BLaER1 treated with 17β-estradiol and CSF1 and Interleukin-3, amounts not matched to agents 10 nM and 100 nM (cell line): Measurements from ENCODE around the gene ANKS1A.
A peak's percentile ranks its signal among the peaks of the same experiment; 100 is the strongest.

ENCODE experiments used
- H3K27ac ChIP-seq, 11 experiments: shearing (Covaris generic); formaldehyde crosslinking; 2 replicates each; pipeline ENCODE4 v1.8.1; 2022
- H3K27me3 ChIP-seq, 11 experiments: shearing (Covaris generic); formaldehyde crosslinking; 2 replicates each; pipeline ENCODE4 v1.8.1; 2022
- H3K36me3 ChIP-seq, 11 experiments: shearing (Covaris generic); formaldehyde crosslinking; 2 replicates each; pipeline ENCODE4 v1.8.1; 2022
- H3K4me1 ChIP-seq, 10 experiments: shearing (Covaris generic); formaldehyde crosslinking; 2 replicates each; pipeline ENCODE4 v1.8.1; 2022
- H3K4me2 ChIP-seq, 11 experiments: shearing (Covaris generic); formaldehyde crosslinking; 2 replicates each; pipeline ENCODE4 v1.8.1; 2022
- H3K4me3 ChIP-seq, 10 experiments: shearing (Covaris generic); formaldehyde crosslinking; 2 replicates each; pipeline ENCODE4 v1.8.1; 2022
- H3K9ac ChIP-seq, 11 experiments: shearing (Covaris generic); formaldehyde crosslinking; 2 replicates each; pipeline ENCODE4 v1.8.1; 2022
- H3K9me3 ChIP-seq, 11 experiments: shearing (Covaris generic); formaldehyde crosslinking; replicated peaks in 1 of 11; 2 replicates each; pipeline ENCODE4 v1.8.1; 2022
- H4K20me1 ChIP-seq, 11 experiments: shearing (Covaris generic); formaldehyde crosslinking; 2 replicates each; pipeline ENCODE4 v1.8.1; 2022
- Cebpa-rat ChIP-seq, 11 experiments: shearing (Covaris generic); IDR thresholded peaks; 2 replicates each; pipeline ENCODE4 v1.8.1; 2022

The ANKS1A gene

GRCh38 chr6:35054743-35055130 is 165.7 kb downstream of the ANKS1A start:
- no peak overlapping the region for H3K4me3 ChIP-seq
- H3K36me3 ChIP-seq: peaks cover 0 to 99% (median 37%) of the 10 kb centered on the region in 11 experiments; a peak in 18 of 22 replicates
- no peak overlapping the region for H3K9ac ChIP-seq
- peaks cover 0 to 11% (median 0%) of the 10 kb centered on the region in 11 experiments; a peak in 5 of 22 replicates for H4K20me1 ChIP-seq
- peaks cover 33 to 55% (median 40%) of the 10 kb centered on the region in 10 experiments for H3K4me1 ChIP-seq
- 0 out of 22 replicates have a peak overlapping the region, but pooled peaks of 1 of the 11 experiments have one; percentile 2 for H3K27ac ChIP-seq
- H3K4me2 ChIP-seq: peak overlapping the region in 2 of 11 experiments; percentile 0 to 23; a peak in 3 of 22 replicates
- no peaks in the 10 kb centered on the region for H3K9me3 ChIP-seq
- TF ChIP-seq Cebpa-rat (IDR thresholded peaks at IDR 0.05): no peak
- H3K27me3 ChIP-seq: no peaks in the 10 kb centered on the region

- Histone ChIP-seq H3K9me3 (no peaks in the 10 kb centered on the region), H4K20me1 (peaks cover 0 to 13% (median 0%) of the 10 kb centered on the region in 11 experiments; a peak in 4 of 22 replicates), H3K27ac (0 out of 22 replicates have a peak overlapping the region, but pooled peaks of 1 of the 11 experiments have one; percentile 9), H3K9ac (no peak overlapping the region), H3K4me2 (no peak overlapping the region), H3K4me3 (no peak overlapping the region), H3K27me3 (no peaks in the 10 kb centered on the region), H3K4me1 (peaks cover 24 to 46% (median 31%) of the 10 kb centered on the region in 10 experiments), H3K36me3 (peaks cover 2 to 100% (median 44%) of the 10 kb centered on the region in 11 experiments; a peak in 19 of 22 replicates)
- TF ChIP-seq Cebpa-rat (IDR thresholded peaks at IDR 0.05): no peak
Measured at GRCh38 chr6:35055891-35056290, 166.8 kb downstream of the ANKS1A start.

GRCh38 chr6:35056952-35057351 is 167.9 kb downstream of the ANKS1A start:
- H3K9ac ChIP-seq: no peak overlapping the region
- no peaks in the 10 kb centered on the region for H3K27me3 ChIP-seq
- H3K4me3 ChIP-seq: no peak overlapping the region
- H3K9me3 ChIP-seq: no peaks in the 10 kb centered on the region
- peaks cover 0 to 13% (median 0%) of the 10 kb centered on the region in 11 experiments; a peak in 6 of 22 replicates for H4K20me1 ChIP-seq
- TF ChIP-seq Cebpa-rat (IDR thresholded peaks at IDR 0.05): no peak
- no peak overlapping the region; a peak in 1 of 22 replicates for H3K27ac ChIP-seq
- H3K4me2 ChIP-seq: peak overlapping the region in 1 of 11 experiments; percentile 6; a peak in 1 of 22 replicates
- peaks cover 5 to 100% (median 41%) of the 10 kb centered on the region in 11 experiments; a peak in 19 of 22 replicates for H3K36me3 ChIP-seq
- peaks cover 22 to 44% (median 27%) of the 10 kb centered on the region in 10 experiments for H3K4me1 ChIP-seq

- H3K9ac ChIP-seq: 0 out of 22 replicates have a peak overlapping the region, but pooled peaks of 1 of the 11 experiments have one; percentile 19
Measured at GRCh38 chr6:35057449-35058357, 168.6 kb downstream of the ANKS1A start.

GRCh38 chr6:35058358-35058675 is 169.3 kb downstream of the ANKS1A start:
- H3K9me3 ChIP-seq: no peaks in the 10 kb centered on the region
- H3K4me2 ChIP-seq: peak overlapping the region; percentile 20 to 75 (median 51); a peak in 19 of 22 replicates
- H4K20me1 ChIP-seq: peaks cover 0 to 17% (median 0%) of the 10 kb centered on the region in 11 experiments; a peak in 6 of 22 replicates
- peaks cover 11 to 53% (median 40%) of the 10 kb centered on the region in 10 experiments for H3K4me1 ChIP-seq
- peaks cover 5 to 100% (median 40%) of the 10 kb centered on the region in 11 experiments; a peak in 19 of 22 replicates for H3K36me3 ChIP-seq
- TF ChIP-seq Cebpa-rat (IDR thresholded peaks at IDR 0.05): no peak
- H3K4me3 ChIP-seq: no peak overlapping the region
- H3K27ac ChIP-seq: peak overlapping the region in 3 of 11 experiments; percentile 15 to 36 (median 30); a peak in 2 of 22 replicates
- no peak overlapping the region for H3K9ac ChIP-seq
- no peaks in the 10 kb centered on the region for H3K27me3 ChIP-seq

More at GRCh38 chr6:35057449-35058357, 168.6 kb downstream of the ANKS1A start:
- H3K9me3 ChIP-seq: no peaks in the 10 kb centered on the region
- no peak for TF ChIP-seq Cebpa-rat (IDR thresholded peaks at IDR 0.05)
- peaks cover 0 to 18% (median 0%) of the 10 kb centered on the region in 11 experiments; a peak in 6 of 22 replicates for H4K20me1 ChIP-seq
- peaks cover 17 to 49% (median 34%) of the 10 kb centered on the region in 10 experiments for H3K4me1 ChIP-seq
- H3K27me3 ChIP-seq: no peaks in the 10 kb centered on the region
- 0 out of 22 replicates have a peak overlapping the region, but pooled peaks of 1 of the 11 experiments have one; percentile 30 for H3K27ac ChIP-seq
- H3K4me2 ChIP-seq: peak overlapping the region in 10 of 11 experiments; percentile 20 to 75 (median 52); a peak in 18 of 22 replicates
- H3K36me3 ChIP-seq: peaks cover 5 to 100% (median 44%) of the 10 kb centered on the region in 11 experiments; a peak in 19 of 22 replicates
- H3K4me3 ChIP-seq: no peak overlapping the region

GRCh38 chr6:35058865-35059522 is 169.9 kb downstream of the ANKS1A start:
- Histone ChIP-seq H3K4me3 (no peak overlapping the region), H3K9ac (peak overlapping the region in 3 of 11 experiments; percentile 14 to 19 (median 18); a peak in 1 of 22 replicates), H3K9me3 (no peaks in the 10 kb centered on the region), H3K4me1 (peaks cover 9 to 59% (median 47%) of the 10 kb centered on the region in 10 experiments; a peak in 19 of 20 replicates), H3K27ac (peak overlapping the region in 4 of 11 experiments; percentile 15 to 36 (median 30); a peak in 6 of 22 replicates), H4K20me1 (peaks cover 0 to 21% (median 0%) of the 10 kb centered on the region in 11 experiments; a peak in 7 of 22 replicates), H3K27me3 (no peaks in the 10 kb centered on the region), H3K36me3 (peaks cover 5 to 100% (median 34%) of the 10 kb centered on the region in 11 experiments; a peak in 19 of 22 replicates), H3K4me2 (peak overlapping the region; percentile 20 to 75 (median 51); a peak in 19 of 22 replicates)
- TF ChIP-seq Cebpa-rat (IDR thresholded peaks at IDR 0.05): no peak

- peaks cover 0 to 21% (median 0%) of the 10 kb centered on the region in 11 experiments; a peak in 7 of 22 replicates for H4K20me1 ChIP-seq
- H3K4me1 ChIP-seq: peaks cover 9 to 60% (median 49%) of the 10 kb centered on the region in 10 experiments; a peak in 19 of 20 replicates
- H3K4me2 ChIP-seq: peak overlapping the region in 9 of 11 experiments; percentile 38 to 75 (median 52); a peak in 17 of 22 replicates
- peaks cover 5 to 100% (median 27%) of the 10 kb centered on the region in 11 experiments; a peak in 18 of 22 replicates for H3K36me3 ChIP-seq
- TF ChIP-seq Cebpa-rat (IDR thresholded peaks at IDR 0.05): no peak
- no peak overlapping the region for H3K4me3 ChIP-seq
- H3K9ac ChIP-seq: peak overlapping the region in 2 of 11 experiments; percentile 18 to 19; a peak in 2 of 22 replicates
- no peaks in the 10 kb centered on the region for H3K27me3 ChIP-seq
- no peaks in the 10 kb centered on the region for H3K9me3 ChIP-seq
- peak overlapping the region in 5 of 11 experiments; percentile 3 to 30 (median 19); a peak in 3 of 22 replicates for H3K27ac ChIP-seq
Measured at GRCh38 chr6:35059596-35060345, 170.7 kb downstream of the ANKS1A start.
